Measurements from ENCODE around the gene ENOSF1.

The ENOSF1 gene

DNA sequence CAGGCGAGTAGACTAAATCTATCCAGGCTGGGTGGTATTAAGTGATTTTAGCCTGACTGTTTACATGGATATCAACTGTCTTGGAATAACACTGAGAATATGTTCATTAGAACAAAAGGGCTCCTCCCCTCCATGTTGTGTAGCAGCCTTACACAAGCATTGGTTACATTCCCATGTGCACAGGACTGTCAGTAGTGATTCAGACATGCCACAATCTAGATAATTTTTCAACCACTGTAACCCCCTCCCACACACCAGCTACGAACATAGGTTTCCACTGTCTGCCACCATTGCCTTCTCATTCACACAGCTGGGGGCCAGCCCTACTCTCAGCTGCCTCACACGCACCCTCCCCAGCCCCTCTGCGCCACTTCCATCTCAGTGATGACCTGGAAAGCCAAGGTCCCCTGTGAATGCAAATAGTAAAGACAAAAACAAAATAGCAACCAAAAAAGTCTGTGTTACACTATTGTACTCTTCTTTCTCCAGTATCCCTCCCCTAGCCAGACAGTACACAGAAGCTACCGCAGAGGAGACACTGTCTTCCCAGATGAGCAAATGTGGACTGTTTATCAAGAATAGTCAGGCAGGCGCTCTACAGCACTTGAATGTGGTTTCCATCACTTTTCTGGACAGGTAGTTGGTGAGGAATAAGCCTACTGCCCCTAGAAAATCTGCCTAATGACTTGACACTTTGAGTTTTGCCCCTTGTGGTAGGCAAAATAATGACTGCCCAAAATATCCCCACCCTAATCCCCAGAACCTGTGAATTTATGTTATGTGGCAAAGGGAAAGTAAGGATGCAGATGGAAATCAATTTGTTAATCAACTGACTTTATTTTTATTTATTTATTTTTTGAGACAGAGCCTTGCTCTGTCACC lies 82.9 kb downstream of the ENOSF1 start:
- no peak for DNase-seq

DNA sequence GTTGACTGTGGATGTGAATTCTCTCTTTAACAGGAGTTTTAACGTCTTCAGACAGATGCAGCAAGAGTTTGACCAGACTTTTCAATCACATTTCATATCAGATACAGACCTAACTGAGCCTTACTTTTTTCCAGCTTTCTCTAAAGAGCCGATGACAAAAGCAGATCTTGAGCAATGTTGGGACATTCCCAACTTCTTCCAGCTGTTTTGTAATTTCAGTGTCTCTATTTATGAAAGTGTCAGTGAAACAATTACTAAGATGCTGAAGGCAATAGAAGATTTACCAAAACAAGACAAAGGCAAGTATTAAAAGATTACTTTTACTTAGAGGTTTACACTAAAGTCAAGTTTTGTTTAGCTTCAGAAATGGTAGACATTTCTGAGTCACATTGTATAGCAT lies 85.2 kb downstream of the ENOSF1 start:
- DNase-seq, result no peak

DNA sequence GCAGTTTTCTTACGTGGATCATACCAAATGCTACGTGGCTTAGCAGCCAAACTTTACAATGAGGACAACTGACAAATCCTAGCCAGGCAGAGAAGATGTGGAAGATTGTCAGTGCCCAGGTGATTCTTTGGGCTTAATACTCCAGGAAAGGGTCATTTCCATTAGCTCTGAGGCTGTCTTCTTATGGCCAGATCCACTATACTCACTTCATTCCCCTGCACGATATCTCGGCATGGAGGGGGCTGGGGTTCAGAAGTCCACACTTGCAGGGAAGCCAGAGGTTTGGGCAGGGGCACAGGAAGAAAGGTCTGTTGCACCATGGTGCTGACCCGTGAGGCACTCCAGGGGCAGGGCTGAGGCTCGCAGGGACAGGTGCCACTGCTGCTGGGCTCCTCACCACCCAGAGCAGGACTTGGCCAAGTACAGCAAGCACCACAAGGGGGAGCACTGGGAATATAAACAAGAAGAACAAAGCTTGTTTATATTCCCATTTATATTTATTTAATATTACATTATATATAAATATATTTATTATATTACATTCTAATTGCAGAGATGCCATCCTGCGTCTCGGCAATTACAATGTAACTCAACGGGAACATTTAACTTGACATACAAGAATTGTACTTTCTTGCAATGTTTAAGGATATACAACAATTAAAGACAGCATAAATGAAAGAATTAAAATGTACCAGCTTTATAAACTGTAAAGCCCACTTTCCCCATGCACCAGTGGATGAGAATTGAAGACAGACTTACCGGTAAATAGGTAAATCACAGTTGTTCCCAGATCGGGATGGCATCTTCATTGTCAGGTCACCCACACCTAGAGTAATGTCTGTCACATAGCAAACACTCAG lies 88.4 kb downstream of the ENOSF1 start:
- peak; percentile 64 for DNase-seq

DNA sequence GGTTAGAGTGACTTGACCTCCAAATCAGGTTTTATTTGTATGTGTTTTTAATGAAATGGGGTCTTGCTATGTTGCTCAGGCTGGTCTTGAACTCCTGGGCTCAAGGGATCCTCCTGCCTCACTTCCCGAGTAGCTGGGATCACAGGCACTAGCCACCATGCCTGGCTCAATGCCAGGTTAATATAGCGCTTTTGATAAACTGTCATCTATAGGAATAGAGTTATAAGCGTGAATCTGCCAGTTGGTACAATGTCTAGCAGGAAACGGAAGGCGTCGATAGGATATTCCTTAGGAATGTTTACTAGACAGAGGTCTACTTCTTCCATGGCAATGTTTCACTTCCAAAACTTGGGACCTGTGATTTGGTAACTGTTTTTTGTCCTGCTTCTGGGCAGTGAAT lies 90.1 kb downstream of the ENOSF1 start:
- DNase-seq, result no peak

DNA sequence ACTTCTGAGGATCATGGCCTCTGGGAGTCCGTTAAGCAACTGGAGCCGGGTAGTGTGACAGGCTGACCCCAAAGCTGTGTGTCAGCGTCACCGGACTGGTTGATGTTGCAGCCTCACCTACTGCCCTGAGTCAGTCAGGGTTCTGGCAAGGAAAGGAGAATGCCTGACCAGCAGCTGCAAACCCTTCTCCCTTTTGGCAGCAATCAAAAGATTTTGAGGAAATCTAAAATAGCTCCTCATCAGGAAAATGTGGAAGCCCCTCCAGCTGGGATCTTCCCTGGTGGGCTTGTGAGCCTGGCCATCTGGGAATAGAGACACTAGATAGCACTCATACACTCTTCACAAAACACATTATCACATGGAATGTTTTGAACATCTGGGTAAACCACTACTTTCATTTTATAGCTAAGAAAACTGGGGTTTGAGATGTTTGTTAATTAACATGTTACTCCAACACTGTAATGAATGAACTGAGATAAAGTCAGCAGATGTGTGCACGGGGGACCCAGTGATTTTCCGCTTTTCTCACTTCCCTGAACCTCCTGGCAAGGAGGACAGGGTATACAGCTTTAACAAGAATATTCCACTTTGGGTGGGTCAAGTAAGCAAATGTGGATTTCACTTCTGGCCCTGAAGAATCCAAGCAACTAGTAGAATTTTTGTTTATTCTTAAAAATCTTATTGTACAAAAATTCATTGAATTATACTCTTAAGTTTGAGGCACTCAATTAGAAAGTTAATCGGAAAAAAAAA lies 91.0 kb downstream of the ENOSF1 start:
- no peak for DNase-seq

All from CD4-positive, alpha-beta T cell treated with Interleukin-17A for 4 hours (primary cell).